B cell (primary cell): ENCODE measurements around the gene TAS2R39. TPM values are rescaled to one million over a fixed set of nuclear protein-coding genes. Genes with fewer than 3 reads are reported as not detected.

ENCODE experiments used
- ATAC-seq: fragments of 200-7000 bp; cut with Tn5 transposase; one replicate; pipeline ENCODE4 v1.10.0; 2021; ENCODE audit warnings: low read depth, mild to moderate bottlenecking, moderate number of reproducible peaks, moderate library complexity
- CTCF ChIA-PET: fragments of 350-600 bp; sonication (Branson Sonifier 250); formaldehyde crosslinking; loops from one replicate; lab custom pipeline; 2021; ENCODE audit warnings: antibody characterized with exemption, inconsistent platforms; lab: Charles Lee
- POLR2A ChIA-PET: fragments of 350-600 bp; sonication (Branson Sonifier 250); formaldehyde crosslinking; loops from one replicate; lab custom pipeline; 2021; ENCODE audit warnings: antibody characterized with exemption; lab: Charles Lee
- DNase-seq: peaks from one replicate; pipeline ENCODE4 v3.0.0; 2013
- H2AFZ ChIP-seq: 2 replicates; pipeline ENCODE4 v1.6.1; 2012; ENCODE audit warnings: mild to moderate bottlenecking, low read depth, low read length; ENCODE audit not compliant: insufficient read depth, poor library complexity, severe bottlenecking
- H3K27ac ChIP-seq, 2 donors: 1 replicate in 1 of 2; 2 replicates in 1 of 2; pipeline ENCODE4 v1.5.1; 2012 to 2013; ENCODE audit warnings: low read length in 2 of 2, mild to moderate bottlenecking in 2 of 2, moderate library complexity in 1 of 2
- H3K27me3 ChIP-seq, 4 experiments: fragments of 200-600 bp in 1 of 4; sonication (generic) in 1 of 4; replicated peaks in 1 of 4; 1 replicate in 2 of 4; 2 replicates in 2 of 4; pipeline versions ENCODE4 v1.6.1 to v1.7.0; 2013 to 2016; ENCODE audit warnings: low read length in 3 of 4, mild to moderate bottlenecking in 2 of 4, mixed read lengths in 1 of 4, moderate library complexity in 1 of 4; ENCODE audit not compliant: insufficient read depth in 4 of 4, control insufficient read depth in 3 of 4; ENCODE audit errors: control extremely low read depth in 1 of 4
- H3K36me3 ChIP-seq, 2 experiments: replicated peaks in 1 of 2; 1 replicate in 1 of 2; 2 replicates in 1 of 2; pipeline versions ENCODE4 v1.6.1 to v1.7.1; 2013; ENCODE audit warnings: low read length in 1 of 2; ENCODE audit not compliant: insufficient read depth in 2 of 2, control insufficient read depth in 1 of 2; ENCODE audit errors: control extremely low read depth in 1 of 2, extremely low read depth in 1 of 2
- H3K4me1 ChIP-seq, 2 donors: fragments of 200-600 bp in 1 of 2; sonication (generic) in 1 of 2; 1 replicate in 1 of 2; 2 replicates in 1 of 2; pipeline versions ENCODE4 v1.5.1 to v1.6.1; 2013 to 2017; ENCODE audit warnings: low read length in 2 of 2; ENCODE audit not compliant: control insufficient read depth in 2 of 2, insufficient read depth in 2 of 2
- H3K4me2 ChIP-seq: replicated peaks from 2 replicates; pipeline ENCODE3; 2012; ENCODE audit warnings: mild to moderate bottlenecking, low read depth, low read length; ENCODE audit not compliant: poor library complexity, severe bottlenecking
- H3K4me3 ChIP-seq, 5 experiments: fragments of 200-600 bp in 1 of 5; sonication (generic) in 1 of 5; 1 replicate in 3 of 5; 2 replicates in 2 of 5; pipeline versions ENCODE4 v1.5.1 to v1.7.0; 2011 to 2016; ENCODE audit warnings: low read length in 4 of 5, mild to moderate bottlenecking in 4 of 5, low read depth in 2 of 5, control low read depth in 1 of 5, moderate library complexity in 1 of 5; ENCODE audit not compliant: insufficient read depth in 1 of 5; ENCODE audit errors: control extremely low read depth in 1 of 5, extremely low read depth in 1 of 5
- H3K79me2 ChIP-seq: fragments of 200-600 bp; sonication (generic); one replicate; pipeline ENCODE4 v1.6.0; 2016; ENCODE audit warnings: low read length; ENCODE audit not compliant: control insufficient read depth, insufficient read depth
- H3K9ac ChIP-seq: fragments of 200-600 bp; sonication (generic); 2 replicates; pipeline ENCODE4 v1.6.1; 2017; ENCODE audit warnings: mild to moderate bottlenecking, low read length, moderate library complexity
- H3K9me3 ChIP-seq, 3 donors: one replicate each; pipeline versions ENCODE4 v1.6.1 to v1.7.1; 2013; ENCODE audit warnings: low read length in 2 of 3; ENCODE audit not compliant: control insufficient read depth in 2 of 3, insufficient read depth in 1 of 3; ENCODE audit errors: control extremely low read depth in 1 of 3
- H4K20me1 ChIP-seq: 2 replicates; pipeline ENCODE4 v1.6.0; 2012; ENCODE audit warnings: mild to moderate bottlenecking, low read length; ENCODE audit not compliant: insufficient read depth, control insufficient read depth, poor library complexity, severe bottlenecking
- H3K27ac Mint-ChIP-seq: one replicate; pipeline ENCODE4 v1.8.0; 2021; ENCODE audit warnings: mixed read lengths
- H3K27me3 Mint-ChIP-seq: one replicate; pipeline ENCODE4 v1.8.0; 2021; ENCODE audit warnings: mixed read lengths
- H3K4me1 Mint-ChIP-seq: one replicate; pipeline ENCODE4 v1.8.0; 2021; ENCODE audit warnings: mixed read lengths
- H3K4me3 Mint-ChIP-seq: one replicate; pipeline ENCODE4 v1.8.0; 2021; ENCODE audit warnings: mixed read lengths
- H3K9me3 Mint-ChIP-seq: one replicate; pipeline ENCODE4 v1.8.0; 2022; ENCODE audit warnings: mixed read lengths; ENCODE audit not compliant: insufficient read depth
- EZH2 ChIP-seq: IDR thresholded peaks from 2 replicates; pipeline ENCODE4 v1.6.1; 2012; ENCODE audit warnings: borderline replicate concordance, low read depth, mild to moderate bottlenecking, moderate library complexity, low read length; ENCODE audit not compliant: insufficient read depth, poor library complexity, severe bottlenecking
- whole genome bisulfite sequencing: methylation state at CpG from one replicate; pipeline ENCODE4 v1.1.5; 2013; ENCODE audit warnings: missing lambda C conversion rate; ENCODE audit not compliant: insufficient coverage; 5-methylcytosine and 5-hydroxymethylcytosine counted together
- intact Hi-C: fragments of 100-400 bp; cut with micrococcal nuclease; formaldehyde crosslinking; loops from one replicate; pipeline ENCODE4 v1.10.0; 2022
- polyA plus RNA-seq: library from polyadenylated mRNA; depleted of rRNA; stranded (reverse); fragments of >200 nt; gene quantifications from 2 replicates; pipeline ENCODE4 v1.2.3, GENCODE V29; 2012
- total RNA-seq, 2 donors: library from RNA; stranded (reverse); fragments of 120-200 nt in 1 of 2; gene quantifications; 1 replicate in 1 of 2; 2 replicates in 1 of 2; pipeline versions ENCODE4 v1.2.3 to v1.2.4, GENCODE V29; 2013 to 2022
- TF ChIP-seq, protein P1 (sequence below): fragments of 200-600 bp; IDR thresholded peaks from one replicate; pipeline ENCODE4 v1.8.0; 2022; ENCODE audit warnings: antibody characterized with exemption, mild to moderate bottlenecking

The TAS2R39 gene
- total and polyA plus RNA-seq, 2 donors (not counting 1 experiment from before 2014, with no cell fraction given) = not detected

- H3K4me1 Mint-ChIP-seq = no peaks in the 10 kb centered on the region
- no peak overlapping the region for H3K4me3 Mint-ChIP-seq
Observed at GRCh38 chr7:143222782-143223181, 39.6 kb downstream of the TAS2R39 start.

GRCh38 chr7:143223784-143224183 lies 40.6 kb downstream of the TAS2R39 start:
- Histone ChIP-seq H3K4me1 (no peaks in the 10 kb centered on the region), H3K9ac (no peak overlapping the region), H3K4me3 (no peak overlapping the region), H3K36me3 (no peaks in the 10 kb centered on the region), H2AFZ (no peak overlapping the region), H3K27me3 (peaks cover 0 to 7% (median 4%) of the 10 kb centered on the region in 4 experiments), H3K79me2 (no peaks in the 10 kb centered on the region), H3K9me3 (no peaks in the 10 kb centered on the region), H3K27ac (no peak overlapping the region), H4K20me1 (no peaks in the 10 kb centered on the region), H3K4me2 (no peak overlapping the region)
- H3K4me3 Mint-ChIP-seq = no peak overlapping the region
- intact Hi-C loops = no loop called here
- H3K4me1 Mint-ChIP-seq = no peaks in the 10 kb centered on the region
- no peak for TF ChIP-seq EZH2
- TF ChIP-seq, protein P1, sequence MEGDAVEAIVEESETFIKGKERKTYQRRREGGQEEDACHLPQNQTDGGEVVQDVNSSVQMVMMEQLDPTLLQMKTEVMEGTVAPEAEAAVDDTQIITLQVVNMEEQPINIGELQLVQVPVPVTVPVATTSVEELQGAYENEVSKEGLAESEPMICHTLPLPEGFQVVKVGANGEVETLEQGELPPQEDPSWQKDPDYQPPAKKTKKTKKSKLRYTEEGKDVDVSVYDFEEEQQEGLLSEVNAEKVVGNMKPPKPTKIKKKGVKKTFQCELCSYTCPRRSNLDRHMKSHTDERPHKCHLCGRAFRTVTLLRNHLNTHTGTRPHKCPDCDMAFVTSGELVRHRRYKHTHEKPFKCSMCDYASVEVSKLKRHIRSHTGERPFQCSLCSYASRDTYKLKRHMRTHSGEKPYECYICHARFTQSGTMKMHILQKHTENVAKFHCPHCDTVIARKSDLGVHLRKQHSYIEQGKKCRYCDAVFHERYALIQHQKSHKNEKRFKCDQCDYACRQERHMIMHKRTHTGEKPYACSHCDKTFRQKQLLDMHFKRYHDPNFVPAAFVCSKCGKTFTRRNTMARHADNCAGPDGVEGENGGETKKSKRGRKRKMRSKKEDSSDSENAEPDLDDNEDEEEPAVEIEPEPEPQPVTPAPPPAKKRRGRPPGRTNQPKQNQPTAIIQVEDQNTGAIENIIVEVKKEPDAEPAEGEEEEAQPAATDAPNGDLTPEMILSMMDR = no peak
- ATAC-seq (no peak), DNase-seq (no peak)
- no peaks in the 10 kb centered on the region for H3K9me3 Mint-ChIP-seq
- CTCF ChIA-PET = interaction anchor here (1.1 to 11.5 kb wide), 3 partner anchors 9 to 214 kb away, joined by 3 to 809 read pairs (median 9); no protein-coding TSS in a partner anchor
- H3K27me3 Mint-ChIP-seq = peaks cover 26% of the 10 kb centered on the region
- no peak overlapping the region for H3K27ac Mint-ChIP-seq
- POLR2A ChIA-PET = no interaction called here
- 86% methylated on average over 2 of the region's 4 CpGs for WGBS

More at GRCh38 chr7:143222782-143223181, 39.6 kb downstream of the TAS2R39 start:
- Histone ChIP-seq H3K36me3 (no peaks in the 10 kb centered on the region), H3K27me3 (peaks cover 0 to 7% (median 4%) of the 10 kb centered on the region in 4 experiments), H3K79me2 (no peaks in the 10 kb centered on the region), H3K4me1 (no peaks in the 10 kb centered on the region), H3K4me2 (no peak overlapping the region), H2AFZ (no peak overlapping the region), H4K20me1 (no peaks in the 10 kb centered on the region), H3K9me3 (no peaks in the 10 kb centered on the region), H3K27ac (no peak overlapping the region), H3K4me3 (peak overlapping the region in 1 of 5 experiments; percentile 36), H3K9ac (no peak overlapping the region)
- no peak overlapping the region for H3K27ac Mint-ChIP-seq
- TF ChIP-seq, protein P1 = no peak
- no peak for TF ChIP-seq EZH2
- no peak for ATAC-seq
- 40% methylated on average over 3 of the region's 7 CpGs for WGBS
- H3K27me3 Mint-ChIP-seq = peaks cover 26% of the 10 kb centered on the region
- intact Hi-C loops = no loop called here
- ChIA-PET CTCF (interaction anchor here (11.5 kb wide), 1 partner anchor 213 kb away, joined by 809 read pairs; no protein-coding TSS in a partner anchor), POLR2A (no interaction called here)
- no peak for DNase-seq
- H3K9me3 Mint-ChIP-seq = no peaks in the 10 kb centered on the region
